Measurements from ENCODE around the gene GPRC5A.

The GPRC5A gene

GRCh38 chr12:12912711-12913110, 21.3 kb downstream of the GPRC5A start:
- DNase-seq, result no peak

GRCh38 chr12:12915656-12916055, 24.3 kb downstream of the GPRC5A start:
- DNase-seq, result no peak

- DNase-seq, result peak; percentile 49
Observed at GRCh38 chr12:12916135-12916944, 25.0 kb downstream of the GPRC5A start.

- DNase-seq, result no peak
Observed at GRCh38 chr12:12917517-12917916, 26.2 kb downstream of the GPRC5A start.

GRCh38 chr12:12918781-12919389, 27.5 kb downstream of the GPRC5A start:
- no peak for DNase-seq

- DNase-seq, result no peak
Observed at GRCh38 chr12:12919666-12920435, 28.5 kb downstream of the GPRC5A start.

GRCh38 chr12:12922191-12922616, 30.8 kb downstream of the GPRC5A start:
- no peak for DNase-seq

- no peak for DNase-seq
Observed at GRCh38 chr12:12922978-12923377, 31.6 kb downstream of the GPRC5A start.

- DNase-seq, result no peak
Observed at GRCh38 chr12:12924169-12924568, 32.8 kb downstream of the GPRC5A start.

GRCh38 chr12:12925388-12925787, 34.0 kb downstream of the GPRC5A start:
- no peak for DNase-seq

- no peak for DNase-seq
Observed at GRCh38 chr12:12926571-12927071, 35.3 kb downstream of the GPRC5A start.

- DNase-seq, result no peak
Observed at GRCh38 chr12:12927211-12928079, 36.1 kb downstream of the GPRC5A start.

GRCh38 chr12:12929696-12930095, 38.3 kb downstream of the GPRC5A start:
- DNase-seq, result no peak

- DNase-seq, result no peak
Observed at GRCh38 chr12:12930633-12931219, 39.4 kb downstream of the GPRC5A start.

GRCh38 chr12:12933742-12934141, 42.4 kb downstream of the GPRC5A start:
- no peak for DNase-seq

GRCh38 chr12:12934556-12934955, 43.2 kb downstream of the GPRC5A start:
- no peak for DNase-seq

- DNase-seq, result no peak
Observed at GRCh38 chr12:12936983-12937491, 45.7 kb downstream of the GPRC5A start.

GRCh38 chr12:12938541-12938940, 47.2 kb downstream of the GPRC5A start:
- DNase-seq, result no peak

GRCh38 chr12:12939888-12940287, 48.5 kb downstream of the GPRC5A start:
- DNase-seq, result no peak

GRCh38 chr12:12941450-12942350, 50.3 kb downstream of the GPRC5A start:
- DNase-seq, result no peak
